ENCODE results near the gene PARD3.

- TF ChIP-seq CTCF (IDR thresholded peaks at IDR 0.05) (no peak), EP300 (IDR thresholded peaks at IDR 0.05) (no peak), POLR2A (IDR thresholded peaks at IDR 0.05) (no peak), POLR2AphosphoS5 (IDR thresholded peaks at IDR 0.05) (no peak)
Measured at GRCh38 chr10:34578468-34578867, 236.6 kb downstream of the PARD3 start.
